Left renal pelvis (tissue), 4 donors: ENCODE results near the gene FFAR1. TPM values are rescaled to one million over a fixed set of nuclear protein-coding genes. Genes with fewer than 3 reads are reported as not detected.

Experiments
- DNase-seq, 4 donors: peaks; one replicate each; pipeline ENCODE4 v3.0.0-alpha.2; 2013; ENCODE audit warnings: low read depth in 4 of 4, low spot score in 3 of 4
- polyA plus RNA-seq, 4 donors: library from polyadenylated mRNA; unstranded; fragments of 120-200 nt; gene quantifications; one replicate each; pipeline ENCODE4 v1.2.1, GENCODE V29; 2013; ENCODE audit not compliant: insufficient read length in 4 of 4

The FFAR1 gene
- polyA plus RNA-seq, 4 donors = 0.29 to 0.61 (median 0.41) TPM

DNA sequence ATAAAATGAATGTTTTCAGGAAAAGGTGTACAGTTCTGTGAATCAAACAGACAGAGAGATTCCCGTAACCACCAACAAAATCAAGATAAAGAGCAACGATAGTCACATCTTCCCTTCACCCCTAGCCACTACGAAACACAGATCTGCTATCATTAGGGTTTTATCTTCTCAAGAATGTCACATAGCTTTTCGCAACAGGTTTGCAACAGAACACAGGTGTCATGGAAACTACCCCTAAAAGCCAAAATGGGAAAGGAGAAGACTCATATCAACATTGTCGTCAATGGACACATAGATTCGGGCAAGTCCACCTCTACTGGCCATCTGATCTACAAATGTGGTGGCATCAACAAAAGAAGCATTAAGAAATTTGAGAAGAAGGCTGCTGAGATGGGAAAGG is 34.2 kb downstream of the FFAR1 start:
- DNase-seq = no peak

DNA sequence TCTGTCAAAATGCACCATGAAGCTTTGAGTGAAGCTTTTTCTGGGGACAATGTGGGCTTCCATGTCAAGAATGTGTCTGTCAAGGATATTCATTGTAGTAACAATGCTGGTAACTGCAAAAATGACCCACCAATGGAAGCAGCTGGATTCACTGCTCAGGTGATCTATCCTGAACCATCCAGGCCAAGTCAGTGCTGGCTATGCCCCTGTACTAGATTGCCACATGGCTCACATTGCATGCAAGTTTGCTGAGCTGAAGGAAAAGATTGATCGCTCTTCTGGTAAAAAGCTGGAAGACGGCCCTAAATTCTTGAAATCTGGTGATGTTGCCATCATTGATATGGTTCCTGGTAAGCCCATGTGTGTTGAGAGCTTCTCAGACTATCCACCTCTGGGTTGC is 35.8 kb downstream of the FFAR1 start:
- no peak for DNase-seq

DNA sequence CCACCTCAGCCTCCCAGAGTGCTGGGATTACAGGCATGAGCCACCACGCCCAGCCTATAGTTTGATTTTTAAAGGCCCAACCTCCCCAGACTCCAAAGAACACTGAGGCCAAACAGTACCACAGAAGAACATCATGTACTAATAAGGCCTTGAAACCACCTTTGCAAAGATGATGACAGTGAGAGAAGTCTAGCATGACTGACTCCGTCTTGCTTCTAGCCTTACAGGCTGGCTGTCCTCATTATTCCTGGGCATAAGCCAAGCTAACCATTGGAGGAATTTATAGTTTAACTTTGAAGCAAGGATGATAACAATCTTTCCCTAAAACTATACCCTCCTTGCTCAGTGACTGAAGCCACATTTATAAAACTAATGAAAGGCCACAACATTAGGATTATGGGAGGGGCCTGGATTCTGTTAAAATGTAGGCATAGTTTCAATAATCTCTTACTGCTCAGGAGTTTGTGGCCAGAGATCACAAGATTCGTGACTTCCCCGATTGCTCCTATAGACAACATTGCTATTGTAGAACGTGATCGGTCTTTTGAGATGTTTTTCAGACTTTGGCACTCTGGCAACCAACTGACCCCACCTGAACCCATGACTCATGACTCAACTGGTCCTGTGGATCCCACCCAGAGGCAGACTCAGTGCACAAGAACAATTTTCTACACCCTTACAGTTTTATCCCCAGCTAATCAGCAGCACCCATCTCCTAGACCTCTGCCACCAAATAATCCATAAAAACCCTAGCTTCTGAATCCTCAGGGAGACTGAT is 40.8 kb downstream of the FFAR1 start:
- DNase-seq = no peak

DNA sequence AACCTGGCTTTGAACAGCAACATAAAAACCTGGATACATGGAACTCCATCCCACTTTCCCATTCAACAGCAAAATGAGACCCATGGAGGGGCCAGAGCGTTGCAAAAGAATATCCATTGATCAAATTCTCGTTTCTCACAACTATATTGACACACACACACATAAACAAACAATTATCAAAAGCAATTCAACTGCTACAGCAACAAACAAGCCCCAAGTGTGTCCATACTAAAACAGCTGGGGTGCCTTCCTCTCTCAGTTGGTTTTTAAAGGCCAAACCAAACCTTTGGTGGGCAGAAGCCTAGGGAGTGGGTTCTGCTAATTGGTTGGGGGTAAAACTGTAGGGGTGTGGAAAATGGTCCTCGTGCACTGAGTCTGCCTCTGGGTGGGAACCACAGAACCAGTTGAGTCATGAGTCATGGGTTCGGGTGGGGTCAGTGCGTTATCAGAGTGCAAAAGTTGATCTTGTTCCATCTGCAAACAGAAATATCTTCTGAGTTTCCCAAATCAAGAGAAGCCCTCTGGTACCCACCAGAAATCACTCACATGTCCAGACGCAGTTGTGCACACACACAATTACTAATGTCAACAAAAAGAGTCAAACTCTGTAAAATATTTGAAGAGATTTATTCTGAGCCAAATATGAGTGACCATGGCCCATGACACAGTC is 41.6 kb downstream of the FFAR1 start:
- DNase-seq = no peak

DNA sequence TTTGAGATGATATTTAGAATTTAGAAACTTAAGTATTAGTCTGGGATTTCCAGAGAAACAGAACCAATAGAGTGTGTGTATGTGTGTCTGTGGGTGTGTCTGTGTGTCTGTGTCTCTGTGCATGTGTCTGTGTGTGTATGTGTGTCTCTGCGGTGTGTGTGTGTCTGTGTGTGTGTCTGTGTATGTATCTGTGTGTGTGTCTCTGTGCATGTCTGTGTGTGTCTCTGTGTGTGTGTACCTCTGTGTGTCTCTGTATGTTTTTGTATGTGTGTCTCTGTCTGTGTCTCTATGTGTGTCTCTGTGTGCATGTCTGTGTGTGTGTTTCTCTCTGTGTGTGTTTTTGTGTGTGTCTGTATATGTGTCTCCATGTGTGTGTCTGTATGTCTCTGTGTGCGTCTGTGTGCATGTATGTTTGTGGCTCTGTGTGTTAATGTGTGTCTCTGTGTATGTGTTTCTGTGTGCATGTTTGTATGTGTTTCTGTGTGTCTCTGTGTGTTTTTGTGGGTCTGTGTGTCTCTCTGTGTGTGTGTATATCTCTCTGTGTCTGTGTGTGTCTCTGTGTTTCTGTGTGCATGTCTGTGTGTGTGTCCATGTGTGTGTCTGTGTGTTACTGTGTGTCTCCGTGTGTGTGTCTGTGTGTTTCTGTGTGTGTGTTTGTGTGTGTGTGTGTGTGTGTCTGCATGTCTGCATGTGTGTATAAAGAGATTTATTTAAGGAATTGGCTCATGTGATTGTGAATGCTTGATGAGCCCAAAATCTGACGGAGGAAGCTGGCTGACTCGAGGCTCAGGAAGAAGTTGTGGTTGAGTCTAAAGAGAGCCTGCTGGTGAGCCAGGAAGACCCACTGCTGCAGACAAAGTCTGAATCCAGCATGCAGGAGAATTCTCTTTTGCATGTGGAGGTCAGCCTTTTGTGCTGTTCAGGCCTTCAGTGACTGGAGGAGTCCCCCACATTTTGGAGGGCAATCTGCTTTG is 45.3 kb downstream of the FFAR1 start:
- DNase-seq = no peak

DNA sequence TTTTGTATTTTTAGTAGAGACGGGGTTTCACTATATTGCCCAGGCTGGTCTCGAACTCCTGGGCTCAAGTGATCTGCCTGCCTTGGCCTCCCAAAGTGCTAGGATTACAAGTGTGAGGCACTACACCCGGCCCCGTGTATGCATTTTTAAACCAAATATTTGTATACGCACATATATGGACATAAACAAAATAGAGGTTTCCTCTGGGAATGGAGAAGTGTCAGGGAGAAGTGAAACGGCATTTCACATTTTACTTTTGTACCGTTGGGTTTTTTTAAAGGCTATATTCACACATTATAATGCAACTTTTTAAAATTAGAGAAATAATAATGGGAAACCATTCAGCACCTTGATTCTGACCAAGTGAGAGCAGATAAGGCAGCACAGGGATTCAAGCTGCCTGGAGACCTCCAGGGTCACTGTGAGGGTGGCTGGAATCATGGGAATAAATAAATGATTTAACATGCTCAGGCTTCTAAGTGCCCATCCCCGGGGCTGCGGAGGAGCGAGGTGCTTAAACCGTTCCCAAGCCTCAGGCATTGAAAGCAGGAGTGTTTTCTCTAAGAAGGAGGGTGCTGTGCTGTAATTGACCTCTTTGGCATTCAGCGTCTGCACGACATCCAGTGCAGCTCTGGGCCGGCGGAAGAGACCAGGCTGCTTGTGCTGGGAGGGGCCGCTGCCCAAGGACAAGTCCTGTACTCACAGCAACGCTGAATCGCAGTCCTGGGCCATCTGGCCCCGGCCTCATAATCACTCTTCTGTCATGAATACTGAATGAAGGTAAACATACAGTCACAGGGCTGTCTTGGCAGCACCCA is 47.9 kb downstream of the FFAR1 start:
- DNase-seq = no peak

DNA sequence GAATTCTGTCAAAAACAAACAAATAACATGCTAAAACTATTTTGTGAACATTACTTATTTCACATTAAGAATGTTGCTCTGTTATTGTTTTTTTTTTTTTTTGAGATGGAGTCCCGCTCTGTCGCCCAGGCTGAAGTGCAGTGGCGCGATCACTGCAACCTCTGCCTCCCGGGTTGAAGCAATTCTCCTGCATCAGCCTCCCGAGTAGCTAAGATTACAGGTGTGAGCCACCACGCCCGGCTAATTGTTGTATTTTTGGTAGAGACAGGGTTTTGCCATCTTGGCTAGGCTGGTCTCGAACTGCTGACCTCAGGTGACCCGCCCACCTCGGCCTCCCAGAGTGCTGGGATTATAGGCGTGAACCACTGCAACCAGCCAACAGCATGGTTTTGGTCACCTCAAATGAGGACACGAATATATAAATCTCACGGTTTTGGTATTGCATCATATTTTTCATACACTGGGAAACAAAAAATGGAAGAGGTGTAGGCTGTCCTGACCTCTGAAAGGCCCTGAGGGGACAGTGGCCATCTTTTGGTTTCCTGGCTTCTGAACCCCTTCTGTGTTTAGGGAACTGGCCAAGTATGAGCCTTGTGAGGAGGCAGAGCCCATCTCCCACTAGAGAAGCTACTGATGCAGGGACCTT is 48.7 kb downstream of the FFAR1 start:
- DNase-seq = no peak

DNA sequence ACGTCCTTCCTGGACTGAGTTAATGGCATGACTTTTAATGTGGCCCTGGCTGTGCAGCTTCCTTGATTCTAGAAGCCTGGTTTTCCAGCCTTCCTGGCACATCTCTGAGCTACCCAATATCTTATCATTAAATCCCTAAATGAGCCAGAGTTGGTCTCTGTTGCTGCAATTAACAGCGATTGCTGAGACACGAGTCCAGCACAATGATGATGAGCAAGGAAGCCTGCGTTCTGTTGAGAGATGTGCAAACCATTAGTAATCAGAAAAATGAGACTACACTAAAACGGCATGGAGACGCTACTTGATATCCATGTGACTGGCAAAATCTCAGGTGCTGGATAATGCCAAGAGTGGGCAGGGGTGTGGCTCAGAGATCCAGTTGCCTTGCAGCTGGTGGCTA is 49.4 kb downstream of the FFAR1 start:
- DNase-seq = no peak

Other genes starting within 250 kb of the FFAR1 start
- gene FXYD3, start 232.1 kb upstream of the FFAR1 start, polyA plus RNA-seq = 10 to 100 TPM in 3 of 4 donors, under 1 TPM in 1; 0.48 to 35.2 (median 22.5) TPM
- 10 to 100 TPM in 1 of 4 donors, 1 to 10 TPM in 3; 2.7 to 14.3 (median 3.5) TPM for gene LGI4, start 212.8 kb upstream of the FFAR1 start, polyA plus RNA-seq
- 10 to 100 TPM; 22.3 to 73.8 (median 27.2) TPM for gene FXYD1, start 209.1 kb upstream of the FFAR1 start, polyA plus RNA-seq
- gene FXYD7, start 204.6 kb upstream of the FFAR1 start, polyA plus RNA-seq = 1 to 10 TPM in 3 of 4 donors, under 1 TPM in 1; 0.82 to 6.6 (median 1.3) TPM
- gene FXYD5, start 193.2 kb upstream of the FFAR1 start, polyA plus RNA-seq = 10 to 100 TPM; 13.2 to 33.5 (median 27.9) TPM
- not detected for gene FAM187B, start 119.2 kb upstream of the FFAR1 start, polyA plus RNA-seq
- 10 to 100 TPM in 3 of 4 donors, 1 to 10 TPM in 1; 7.9 to 66.3 (median 47.9) TPM for gene LSR, start 98.9 kb upstream of the FFAR1 start, polyA plus RNA-seq
- 100 to 1,000 TPM; 152 to 195 (median 169) TPM for gene USF2, start 78.9 kb upstream of the FFAR1 start, polyA plus RNA-seq
- under 1 TPM; 0.23 to 0.90 (median 0.42) TPM for gene HAMP, start 65.4 kb upstream of the FFAR1 start, polyA plus RNA-seq
- 10 to 100 TPM in 1 of 4 donors, 1 to 10 TPM in 3; 3.0 to 11.2 (median 6.2) TPM for gene MAG, start 55.7 kb upstream of the FFAR1 start, polyA plus RNA-seq
- 10 to 100 TPM in 3 of 4 donors, 1 to 10 TPM in 1; 7.5 to 43.9 (median 29.6) TPM for gene CD22, start 18.7 kb upstream of the FFAR1 start, polyA plus RNA-seq
- under 1 TPM in 3 of 4 donors, not detected in 1; 0.16 to 0.71 (median 0.17) TPM for gene FFAR3, start 10.6 kb downstream of the FFAR1 start, polyA plus RNA-seq
- gene GPR42, start 23.2 kb downstream of the FFAR1 start, polyA plus RNA-seq = under 1 TPM in 1 of 4 donors, not detected in 3; 0.33 TPM
- 1 to 10 TPM in 1 of 4 donors, under 1 TPM in 3; 0.19 to 1.4 (median 0.47) TPM for gene FFAR2, start 100.4 kb downstream of the FFAR1 start, polyA plus RNA-seq
- gene KRTDAP, start 142.6 kb downstream of the FFAR1 start, polyA plus RNA-seq = 1 to 10 TPM in 1 of 4 donors, under 1 TPM in 3; 0.36 to 1.9 (median 0.59) TPM
- 100 to 1,000 TPM in 1 of 4 donors, 10 to 100 TPM in 3; 59.7 to 123 (median 83.8) TPM for gene DMKN, start 165.7 kb downstream of the FFAR1 start, polyA plus RNA-seq
- gene SBSN, start 180.4 kb downstream of the FFAR1 start, polyA plus RNA-seq = under 1 TPM in 1 of 4 donors, not detected in 3; 0.11 TPM
- gene GAPDHS, start 185.6 kb downstream of the FFAR1 start, polyA plus RNA-seq = not detected
- gene TMEM147, start 197.7 kb downstream of the FFAR1 start, polyA plus RNA-seq = 100 to 1,000 TPM in 1 of 4 donors, 10 to 100 TPM in 3; 58.7 to 102 (median 86.6) TPM
- under 1 TPM in 1 of 4 donors, not detected in 3; 0.14 TPM for gene ATP4A, start 215.8 kb downstream of the FFAR1 start, polyA plus RNA-seq
- not detected for gene PMIS2, start 238.3 kb downstream of the FFAR1 start, polyA plus RNA-seq